Prostate gland (tissue), 2 donors: ENCODE results near the gene RBM45.

Source experiments
- CTCF ChIP-seq, 4 experiments: fragments of 200-600 bp in 2 of 4; fragments of 450-650 bp in 2 of 4; sonication (generic) in 2 of 4; IDR thresholded peaks; 1 replicate in 3 of 4; 2 replicates in 1 of 4; pipeline ENCODE4 v1.5.1; 2016 to 2019; ENCODE audit warnings: antibody characterized with exemption in 4 of 4, mild to moderate bottlenecking in 2 of 4, moderate library complexity in 2 of 4
- POLR2A ChIP-seq: fragments of 450-650 bp; IDR thresholded peaks from one replicate; pipeline ENCODE4 v1.6.1; 2016; ENCODE audit warnings: antibody characterized with exemption, mild to moderate bottlenecking

GRCh38 chr2:178163911-178164310 lies 51.7 kb downstream of the RBM45 start:
- no peak for TF ChIP-seq POLR2A
- TF ChIP-seq CTCF (IDR thresholded peaks at IDR 0.05): no peak
